GM11168 (cell line): ENCODE data around the gene ARID1B.
"Not testable (repeated sequence)": the region's sequence is repeated elsewhere in the genome, so short reads cannot be mapped to it uniquely, and the experiment has no call there.

Source experiments
- in situ Hi-C: fragments of 300-500 bp; cut with MboI; formaldehyde crosslinking; loops from one replicate; pipeline ENCODE4 v1.12.0; 2022; ENCODE audit warnings: low sequenced_read_pairs; ENCODE audit not compliant: unreplicated experiment

The ARID1B gene

DNA sequence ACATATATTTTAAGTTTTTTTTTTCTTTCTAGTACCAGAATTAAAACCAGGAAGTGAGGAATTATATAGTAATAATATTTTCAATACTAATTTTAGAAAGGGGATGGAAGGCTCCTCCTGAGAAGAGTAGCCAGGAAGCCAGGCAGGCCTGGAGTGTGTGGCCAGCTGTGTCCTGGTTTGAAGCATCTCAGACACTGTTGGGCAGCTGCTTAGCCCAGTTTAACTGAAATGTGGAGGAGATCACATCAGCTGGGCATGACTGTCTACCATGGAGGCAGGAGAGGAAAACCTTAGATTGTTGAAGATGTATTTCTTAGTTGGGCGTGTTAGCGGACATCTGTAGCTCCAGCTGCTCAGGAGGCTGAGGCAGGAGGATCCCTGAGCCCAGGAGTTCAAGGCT, 142.2 kb downstream of the ARID1B start:
- in situ Hi-C loops: no loop called here

DNA sequence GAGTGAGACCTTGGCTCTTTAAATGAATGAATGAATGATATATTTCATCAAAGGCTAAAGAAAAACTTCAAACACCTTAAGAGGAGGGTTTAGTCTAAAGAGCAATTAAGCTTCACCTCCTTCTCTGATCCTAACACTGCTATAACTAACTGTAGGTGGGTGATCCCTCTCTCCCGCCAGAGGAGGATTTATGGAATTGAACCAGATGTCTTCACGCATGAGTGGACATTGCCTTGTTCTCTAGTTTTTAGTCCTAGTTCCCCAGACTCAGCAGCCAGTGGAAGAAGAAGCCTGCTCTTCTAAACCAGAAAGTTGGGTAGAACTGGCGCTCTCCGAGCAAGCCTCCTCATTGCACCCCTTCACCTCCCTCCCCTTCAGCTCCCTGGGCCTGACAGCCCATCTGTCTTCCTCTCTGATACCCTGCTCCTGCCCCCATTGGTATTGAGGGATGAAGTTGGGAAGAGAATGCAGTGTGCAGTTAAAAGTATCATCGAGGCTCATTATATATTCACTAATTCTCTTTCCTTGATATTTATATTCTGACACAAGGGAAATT, 142.7 kb downstream of the ARID1B start:
- in situ Hi-C loops: no loop called here

DNA sequence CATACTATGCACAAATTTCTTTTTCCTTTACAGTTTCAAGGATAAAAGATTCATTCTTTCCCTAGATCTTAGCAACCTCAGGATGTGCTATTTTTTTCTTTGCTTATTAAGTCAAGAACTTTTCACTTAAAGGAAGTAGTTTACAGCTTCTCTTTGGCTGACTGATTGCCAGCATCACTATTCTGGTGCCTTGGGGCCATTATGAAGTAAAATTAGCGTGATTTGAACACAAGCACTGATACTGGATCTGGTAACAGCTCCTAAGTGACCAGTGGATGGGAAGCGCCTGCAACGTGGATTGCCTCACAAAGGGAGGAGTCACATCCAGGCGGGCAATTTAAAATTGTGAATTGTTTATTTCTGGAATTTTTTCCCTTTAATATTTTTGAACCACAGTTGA, 147.1 kb downstream of the ARID1B start:
- in situ Hi-C loops: no loop called here

DNA sequence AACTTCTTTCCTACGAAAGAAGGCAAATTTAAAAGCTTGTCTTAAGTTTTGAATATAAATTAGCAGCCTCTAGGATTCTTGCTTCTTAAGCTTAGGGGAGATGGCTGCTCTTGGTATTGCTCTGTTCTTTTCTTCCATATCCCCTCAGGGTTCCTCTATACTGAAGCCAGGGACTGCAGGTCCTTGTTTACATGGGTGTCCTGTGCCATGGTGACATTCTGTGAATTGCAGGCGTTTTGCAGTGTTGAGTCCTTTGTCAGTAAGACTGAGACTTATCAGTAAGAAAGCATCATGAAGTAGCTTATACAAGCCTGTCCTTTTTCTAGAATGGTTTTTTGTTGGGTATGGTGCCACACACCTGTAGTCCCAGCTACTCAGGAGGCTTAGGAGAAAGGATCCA, 147.8 kb downstream of the ARID1B start:
- in situ Hi-C loops: no loop called here

DNA sequence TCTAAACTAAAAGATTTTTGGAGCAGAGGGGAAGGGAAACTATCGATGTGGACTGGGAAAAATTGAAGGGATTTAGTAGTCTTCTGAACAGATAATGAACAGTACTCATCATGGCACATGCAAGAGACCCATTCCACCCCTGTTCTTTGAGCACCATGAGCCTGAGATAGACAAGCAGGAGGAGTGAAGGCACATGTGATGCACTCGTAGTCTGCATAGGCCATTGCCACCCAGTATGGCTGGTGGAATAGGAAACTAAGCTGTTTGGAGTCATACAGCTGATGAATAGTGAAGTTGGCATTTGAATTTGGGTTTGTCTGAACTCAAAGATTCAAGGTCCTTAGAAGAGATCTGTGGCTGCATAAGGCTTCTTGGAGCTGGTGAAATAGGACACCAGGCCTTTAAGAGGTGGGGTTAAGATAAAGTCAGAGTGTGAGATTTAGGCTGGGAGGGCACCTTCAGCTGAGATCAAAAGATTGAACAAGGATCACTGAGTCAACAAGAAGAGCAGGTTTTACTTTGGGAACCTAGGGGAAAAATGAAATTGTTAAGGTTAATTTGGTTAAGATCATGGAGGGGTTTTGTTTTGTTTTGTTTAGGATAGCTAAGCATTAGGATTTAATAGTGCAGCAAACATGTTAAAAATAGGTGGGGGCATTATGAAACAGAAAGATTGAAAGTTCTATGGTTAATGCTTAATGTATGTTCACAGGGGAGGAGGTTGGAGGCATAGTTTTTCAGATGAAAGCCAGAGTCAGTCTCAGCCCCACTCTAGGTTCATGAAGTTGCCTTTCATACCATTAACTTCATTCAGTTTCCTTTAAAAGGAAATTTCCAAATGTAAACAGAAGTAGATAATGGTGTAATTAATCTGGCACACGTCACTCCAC, 148.8 kb downstream of the ARID1B start:
- in situ Hi-C loops: no loop called here

DNA sequence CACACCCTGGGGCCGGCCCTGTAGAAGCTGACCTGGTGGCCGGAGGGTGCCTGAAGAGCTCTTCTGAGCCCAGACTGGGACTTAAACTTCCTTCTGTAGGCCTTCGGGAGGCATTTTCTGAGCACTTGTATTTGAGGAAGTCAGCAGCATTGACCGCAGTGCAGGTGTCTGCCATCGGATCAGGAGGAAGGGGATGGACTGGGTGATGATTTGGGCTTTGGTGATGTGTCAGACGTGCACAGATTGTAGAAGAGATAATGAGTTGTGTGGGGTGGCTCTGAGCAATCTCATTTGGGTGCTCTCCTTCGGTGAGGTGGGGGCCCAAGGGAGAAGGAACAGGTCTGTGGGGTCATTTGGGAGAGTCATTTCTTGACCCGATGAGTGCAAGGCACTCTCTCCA, 150.9 kb downstream of the ARID1B start:
- in situ Hi-C loops: no loop called here

DNA sequence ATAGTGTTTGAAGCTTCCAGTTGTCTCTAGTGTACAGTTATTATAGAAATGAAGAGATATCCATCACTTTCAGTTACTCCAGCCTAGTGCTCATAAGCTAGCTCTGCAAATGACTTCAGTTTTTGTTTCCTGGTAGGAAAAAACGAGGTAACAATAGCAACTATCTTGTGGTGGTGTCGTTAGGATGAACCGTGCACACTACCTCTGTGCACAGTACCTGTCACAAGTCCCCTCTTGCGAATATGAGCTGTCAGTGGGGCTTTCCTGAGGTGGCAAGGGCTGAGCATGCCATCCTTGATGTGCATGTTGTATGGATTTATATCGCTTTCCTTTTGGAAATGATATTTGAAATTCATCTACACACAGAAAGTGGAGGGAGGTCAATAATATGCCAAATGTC, 151.8 kb downstream of the ARID1B start:
- in situ Hi-C loops: no loop called here

DNA sequence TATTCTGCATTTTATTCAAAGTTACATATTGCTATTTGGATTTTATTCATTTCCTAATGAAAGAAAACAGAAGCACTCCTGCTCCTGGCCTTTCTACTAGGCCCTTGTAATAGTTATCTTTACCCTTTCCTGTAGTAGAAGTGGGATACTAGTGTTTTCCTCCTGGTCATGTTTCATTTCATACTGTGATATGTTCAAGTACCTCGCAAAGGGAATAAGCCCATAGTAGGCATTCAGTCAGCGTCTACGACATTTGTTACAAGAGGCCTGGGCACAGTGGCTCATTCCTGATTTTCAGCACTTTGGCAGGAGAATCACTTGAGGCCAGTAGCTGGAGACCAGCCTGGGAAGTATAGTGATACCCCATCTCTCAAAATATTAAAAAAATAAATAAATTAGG, 154.1 kb downstream of the ARID1B start:
- in situ Hi-C loops: no loop called here

DNA sequence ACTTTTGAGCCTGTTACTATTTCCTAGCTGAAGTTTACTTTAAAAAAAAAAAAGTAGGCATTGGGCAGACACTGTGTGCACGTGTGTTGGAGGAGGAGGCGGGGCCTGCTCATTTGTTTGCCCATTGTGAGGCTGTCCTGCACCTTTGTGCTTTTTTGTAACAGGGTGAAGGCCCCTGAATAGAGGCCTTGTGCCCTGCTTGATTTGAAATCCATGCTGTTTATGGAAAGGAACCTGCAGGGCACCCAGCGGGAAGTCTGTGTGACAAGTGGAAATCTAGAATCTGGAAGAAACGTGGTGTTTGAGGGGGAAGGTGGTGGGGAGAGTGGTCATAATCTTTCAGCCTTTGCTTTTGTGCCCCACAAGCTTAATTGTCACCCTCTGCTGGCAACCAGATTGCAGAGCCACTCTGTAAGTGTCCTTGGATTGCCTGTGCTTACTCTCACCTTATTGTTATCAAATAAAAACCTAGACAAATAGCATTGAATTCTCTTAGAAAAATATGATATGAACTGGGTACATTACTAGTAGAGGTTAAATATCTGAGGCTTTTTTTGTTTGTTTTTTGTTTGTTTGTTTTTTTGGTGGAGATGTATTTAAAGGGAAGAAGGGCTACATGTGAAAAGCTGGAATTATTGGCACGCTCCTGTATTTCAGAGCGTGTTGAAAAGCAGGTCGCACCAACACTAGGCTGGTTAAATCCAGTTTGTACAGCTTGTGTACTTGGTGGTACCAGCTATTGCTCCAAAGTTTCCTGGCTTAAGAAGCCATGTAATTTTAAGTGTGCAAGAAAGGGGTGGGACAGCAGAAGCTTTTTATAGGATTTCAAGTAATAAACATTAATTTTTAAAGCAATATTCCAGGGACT, 156.3 kb downstream of the ARID1B start:
- in situ Hi-C loops: no loop called here

DNA sequence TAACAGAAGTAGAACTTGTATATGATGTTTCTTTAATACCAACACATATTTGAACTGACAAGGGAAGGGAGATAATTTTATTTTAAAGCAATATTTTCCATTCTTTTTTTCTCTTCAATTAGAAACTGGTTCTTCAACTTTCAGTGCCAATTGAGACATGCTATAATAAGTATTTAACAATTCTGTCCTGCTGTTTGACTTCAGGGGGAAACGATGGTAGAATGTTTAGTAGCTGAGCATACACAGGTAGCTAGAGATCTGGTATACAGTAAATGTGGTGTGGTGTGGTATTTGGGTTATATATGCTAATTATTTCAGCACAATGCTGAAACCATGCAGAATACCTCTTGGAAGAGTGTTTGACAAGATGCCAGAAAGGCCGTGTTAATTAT, 156.9 kb downstream of the ARID1B start:
- in situ Hi-C loops: no loop called here

DNA sequence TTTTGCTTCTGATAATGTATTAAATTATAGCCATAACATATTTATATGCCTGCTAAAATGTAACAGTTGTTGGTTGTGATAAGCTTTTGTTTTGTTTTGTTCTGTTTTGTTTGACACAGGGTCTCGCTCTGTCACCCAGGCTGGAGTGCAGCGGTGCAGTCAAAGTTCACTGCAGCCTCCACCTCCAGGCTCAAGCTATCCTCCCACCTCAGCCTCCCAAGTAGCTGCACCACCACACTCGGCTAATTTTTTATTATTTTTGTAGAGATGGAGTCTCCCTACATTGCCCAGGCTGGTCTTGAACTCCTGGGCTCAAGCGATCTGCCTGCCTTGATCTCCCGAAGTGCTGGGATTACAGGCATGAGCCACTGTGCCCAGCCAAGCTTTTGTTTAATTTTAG, 157.8 kb downstream of the ARID1B start:
- in situ Hi-C loops: no loop called here

DNA sequence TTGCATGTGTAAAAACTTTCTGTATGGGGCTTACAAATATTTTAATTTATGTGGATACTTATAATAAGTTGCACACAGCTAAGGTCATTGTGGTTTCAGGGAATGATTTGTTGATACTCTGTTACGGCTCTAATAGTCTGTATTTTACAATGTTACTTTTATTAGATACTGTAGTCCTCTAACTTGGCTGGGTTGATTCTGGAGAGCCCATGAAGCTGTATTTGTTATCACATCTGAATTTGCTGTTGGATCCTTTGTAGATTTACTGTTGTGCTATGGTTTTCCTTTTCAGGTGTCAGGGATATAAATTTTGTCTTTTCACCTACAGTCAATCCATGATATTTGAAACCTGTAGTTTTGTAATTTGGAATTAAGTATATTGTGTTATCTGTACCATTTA, 161.0 kb downstream of the ARID1B start:
- in situ Hi-C loops: no loop called here

DNA sequence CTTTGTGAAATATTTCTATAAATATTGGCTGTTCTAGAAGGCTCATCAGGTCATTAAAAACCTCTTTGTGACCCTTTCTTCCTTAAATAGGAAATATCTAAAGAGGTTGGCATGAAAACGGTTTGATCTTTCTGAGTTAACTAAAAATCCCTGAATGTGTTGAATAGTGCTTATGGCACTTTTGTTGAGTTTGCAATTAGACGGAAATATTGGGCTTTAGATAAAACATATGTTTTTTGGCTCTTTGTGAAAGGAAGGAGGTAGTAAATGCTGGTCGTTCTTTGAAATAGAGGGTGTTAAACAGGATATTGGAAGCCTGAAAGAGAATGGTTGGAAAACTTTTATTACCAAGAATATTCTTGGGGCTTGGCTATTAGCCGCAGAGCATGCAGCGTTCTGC, 163.0 kb downstream of the ARID1B start:
- in situ Hi-C loops: no loop called here

DNA sequence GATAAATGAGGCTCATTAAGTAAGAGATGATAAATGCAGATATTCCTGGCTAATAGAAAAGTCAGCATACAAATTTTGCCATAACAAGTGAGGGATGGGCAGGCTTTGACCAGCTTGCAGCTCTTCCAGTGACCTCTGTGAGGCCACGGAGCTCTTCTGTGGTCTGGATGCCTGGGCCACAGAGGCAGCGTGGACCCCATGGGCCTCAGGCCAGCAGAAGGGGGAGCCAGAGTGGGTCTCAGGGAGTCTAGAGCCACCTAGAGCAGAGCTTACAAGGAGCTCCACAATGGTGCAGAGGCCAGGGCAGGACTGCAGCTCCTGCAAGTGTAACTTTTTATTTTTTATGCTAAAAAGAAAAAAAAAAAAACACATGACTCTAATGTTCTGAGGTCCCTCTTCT, 165.1 kb downstream of the ARID1B start:
- in situ Hi-C loops: no loop called here

DNA sequence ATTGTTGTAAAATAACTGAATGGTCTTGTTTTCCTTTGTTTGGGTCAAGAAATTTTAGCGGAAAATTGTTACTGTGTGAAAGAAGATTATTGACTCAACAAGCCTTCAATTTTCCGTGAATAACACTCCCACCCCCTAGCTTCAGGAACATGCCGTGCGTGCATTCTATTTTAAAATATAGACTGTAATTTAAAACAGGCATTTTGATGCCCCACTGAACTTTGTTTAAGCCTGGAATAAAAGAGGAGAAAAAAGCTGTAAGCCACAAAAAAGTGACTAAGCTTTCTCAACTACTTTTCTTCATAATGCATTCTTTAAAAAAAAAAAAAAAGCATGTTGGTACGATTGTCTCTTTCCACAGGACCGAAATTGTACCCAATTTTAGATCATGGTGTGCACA, 166.0 kb downstream of the ARID1B start:
- in situ Hi-C loops: no loop called here

DNA sequence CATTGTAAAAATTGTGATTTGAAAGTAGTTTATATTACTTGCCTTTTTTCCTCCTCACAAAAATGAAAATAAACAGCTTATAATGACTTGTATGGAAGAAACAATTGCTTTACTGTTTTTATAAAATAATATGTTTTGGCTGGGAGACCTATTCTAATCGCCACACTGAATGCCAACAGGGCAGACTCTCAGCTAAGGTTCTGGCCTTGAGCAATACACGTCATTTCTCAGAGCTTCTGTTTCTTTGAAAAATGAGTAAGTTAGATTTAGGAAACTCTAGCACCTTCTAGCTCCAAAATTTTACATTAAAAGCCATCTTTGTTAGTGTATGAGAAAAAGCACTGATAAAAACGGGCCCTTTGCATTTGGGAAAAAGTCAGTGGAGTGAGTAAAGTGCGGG, 166.6 kb downstream of the ARID1B start:
- in situ Hi-C loops: no loop called here

DNA sequence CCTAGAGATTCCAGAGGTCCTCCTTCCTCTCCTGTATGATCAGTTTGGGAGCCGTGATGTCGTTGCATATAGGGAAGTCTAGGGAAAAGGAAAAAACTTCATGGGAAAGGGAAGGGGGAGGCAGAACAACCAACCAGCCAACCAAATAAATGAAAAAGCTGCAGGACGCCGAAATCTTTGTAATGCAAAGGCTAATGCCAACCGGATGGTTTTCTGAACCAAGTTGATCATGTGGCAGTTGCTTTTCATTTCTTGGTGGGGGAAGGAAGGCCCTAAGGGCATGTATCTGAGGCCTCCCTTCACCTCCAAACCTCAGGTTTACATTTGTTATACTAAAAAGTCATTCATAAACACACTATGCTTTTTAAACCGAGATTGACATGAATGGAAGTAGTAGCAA, 167.2 kb downstream of the ARID1B start:
- in situ Hi-C loops: no loop called here

DNA sequence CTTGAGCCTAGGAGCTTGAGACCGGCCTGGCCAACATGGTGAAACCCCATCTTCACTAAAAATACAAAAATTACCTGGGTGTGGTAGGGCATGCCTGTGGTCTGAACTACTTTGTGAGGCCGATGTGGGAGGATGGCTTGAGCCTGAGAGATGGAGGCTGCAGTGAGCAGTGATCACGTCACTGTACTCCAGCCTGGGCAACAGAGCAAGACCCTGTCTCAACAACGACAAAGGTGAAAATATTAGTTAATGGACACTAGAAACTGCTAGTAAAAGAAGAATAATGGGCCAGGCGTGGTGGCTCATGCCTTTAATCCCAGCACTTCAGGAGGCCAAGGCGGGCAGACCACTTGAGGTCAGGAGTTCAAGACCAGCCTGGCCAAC, 168.6 kb downstream of the ARID1B start:
- in situ Hi-C loops: not testable (repeated sequence)

DNA sequence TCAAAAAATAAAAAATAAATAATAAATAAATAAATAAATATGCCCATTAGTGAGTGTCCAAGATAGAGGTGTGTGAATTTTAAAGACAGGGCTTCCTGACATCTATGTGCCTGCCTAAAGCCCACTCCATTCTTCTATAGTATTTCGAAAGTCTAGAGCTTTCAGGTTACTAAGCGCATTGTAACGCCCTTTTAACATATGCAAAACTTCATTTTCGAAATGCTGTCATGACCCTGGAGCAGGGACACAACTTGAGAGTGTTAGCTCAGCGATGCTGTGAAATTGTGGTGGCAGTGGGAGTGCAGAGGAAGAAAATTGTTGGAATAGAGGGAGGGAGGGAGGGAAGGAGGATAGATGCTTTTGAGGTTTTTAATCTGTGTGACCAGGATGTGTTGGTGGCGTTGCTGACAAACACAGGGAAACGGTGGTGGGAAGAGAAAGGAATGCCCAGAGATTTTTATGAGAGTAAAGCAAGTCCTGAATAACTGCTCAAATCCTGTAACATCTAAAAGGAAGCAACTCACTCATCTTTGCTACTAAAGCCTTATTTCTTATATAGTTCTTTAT, 169.3 kb downstream of the ARID1B start:
- in situ Hi-C loops: no loop called here

DNA sequence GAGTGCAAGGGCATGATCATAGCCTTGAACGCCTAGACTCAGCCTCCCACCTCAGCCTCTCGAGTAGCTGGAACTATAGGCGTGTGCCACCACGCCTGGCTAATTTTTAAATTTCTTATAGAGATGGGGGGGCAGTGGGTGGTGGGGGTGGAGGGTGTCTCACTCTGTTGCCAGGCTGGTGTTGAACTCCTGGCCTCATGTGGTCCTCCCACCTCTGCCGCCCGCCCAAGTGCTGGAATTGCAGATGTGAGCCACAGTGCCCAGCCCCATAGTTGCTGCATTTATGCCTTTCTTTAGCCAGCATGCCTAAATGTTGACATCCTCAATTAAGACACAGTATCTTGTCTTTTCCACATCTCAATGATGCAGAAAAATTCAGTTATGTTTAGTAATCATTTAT, 171.1 kb downstream of the ARID1B start:
- in situ Hi-C loops: no loop called here

DNA sequence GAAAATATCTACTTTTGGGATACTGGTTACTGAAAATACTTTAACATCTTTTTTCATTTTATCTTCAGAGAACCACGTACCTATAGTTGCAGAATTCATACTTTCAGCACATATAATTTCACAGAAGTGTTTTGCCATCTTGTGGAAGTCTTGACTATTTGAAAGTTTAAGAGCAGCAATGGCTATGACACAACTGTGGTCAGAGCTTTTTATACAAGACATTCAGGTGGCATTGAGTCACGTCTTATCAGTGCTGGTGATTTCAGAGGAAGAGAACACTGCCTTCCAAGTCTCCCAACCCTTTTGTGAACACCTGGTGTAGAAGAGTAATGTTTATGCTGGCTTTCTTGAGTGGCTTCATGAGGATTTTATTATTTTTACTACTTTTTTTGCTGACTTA, 171.6 kb downstream of the ARID1B start:
- in situ Hi-C loops: no loop called here
